Epithelial cell of proximal tubule (primary cell): ENCODE results near the gene PTPRCAP. TPM values are rescaled to one million over a fixed set of nuclear protein-coding genes. Genes with fewer than 3 reads are reported as not detected.

Experiments
- DNase-seq: peaks from one replicate; pipeline ENCODE4 v3.0.0-alpha.2; 2011; ENCODE audit warnings: low read depth
- H3K4me3 ChIP-seq: 2 replicates; pipeline ENCODE4 v1.5.1; 2011; ENCODE audit warnings: low read depth, mild to moderate bottlenecking, low read length
- total RNA-seq: library from RNA; depleted of rRNA; stranded (reverse); fragments of >200 nt; gene quantifications from 2 replicates; pipeline ENCODE4 v1.2.3, GENCODE V29; 2015
- TF ChIP-seq, protein P1 (sequence below): conservative IDR thresholded peaks from 2 replicates; pipeline ENCODE4 v1.5.1; 2012; ENCODE audit warnings: low read depth, mild to moderate bottlenecking, low read length

The PTPRCAP gene
- total RNA-seq, 1 donor from 2014 or later, result 3.6 TPM

DNA sequence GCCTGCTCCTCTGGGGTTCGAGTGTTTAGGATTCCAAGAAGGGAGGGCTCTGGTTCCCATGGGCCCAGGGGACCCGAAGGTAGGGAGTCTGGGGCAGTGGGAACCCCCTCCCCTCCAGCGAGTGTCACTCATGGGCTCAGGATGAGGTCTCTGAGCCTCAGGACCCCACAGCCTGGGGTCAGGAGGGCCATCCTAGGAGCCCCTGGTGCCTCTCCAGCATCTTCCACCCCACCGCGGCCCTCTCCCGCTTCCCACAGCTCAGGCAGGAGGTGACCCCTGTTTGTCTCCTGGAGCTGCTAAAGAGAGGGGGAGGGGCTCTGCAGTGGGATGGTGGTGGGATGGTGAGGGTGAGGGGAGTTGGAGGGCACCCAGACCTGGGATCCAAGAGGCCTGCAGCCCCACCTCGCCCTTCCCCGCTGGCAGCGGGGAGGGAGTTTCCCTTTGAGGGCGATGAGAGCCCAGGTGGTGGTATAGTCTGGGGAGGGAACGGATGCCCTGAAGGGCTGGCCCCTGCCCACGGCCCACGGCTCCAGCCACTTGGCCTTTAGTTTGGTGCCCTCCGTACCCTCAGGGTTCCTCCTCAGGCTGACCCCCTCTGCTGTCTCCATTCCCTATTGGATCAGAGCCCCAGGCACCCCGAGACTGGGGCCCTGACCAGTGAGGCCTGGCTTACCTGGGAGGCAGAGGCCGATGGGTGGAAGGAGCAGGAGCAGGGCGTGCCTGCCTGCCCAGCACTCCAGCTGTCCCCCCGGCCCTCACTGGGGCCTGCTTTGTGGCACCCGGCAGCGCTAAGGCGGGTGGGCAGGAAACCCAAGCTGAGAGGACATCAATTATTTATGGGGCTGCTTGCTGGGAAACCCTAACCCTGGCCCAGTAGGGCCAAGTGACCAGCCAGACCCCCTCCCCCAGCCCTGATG, 16.6 kb upstream of the PTPRCAP start:
- no peak for DNase-seq
- TF ChIP-seq, protein P1, sequence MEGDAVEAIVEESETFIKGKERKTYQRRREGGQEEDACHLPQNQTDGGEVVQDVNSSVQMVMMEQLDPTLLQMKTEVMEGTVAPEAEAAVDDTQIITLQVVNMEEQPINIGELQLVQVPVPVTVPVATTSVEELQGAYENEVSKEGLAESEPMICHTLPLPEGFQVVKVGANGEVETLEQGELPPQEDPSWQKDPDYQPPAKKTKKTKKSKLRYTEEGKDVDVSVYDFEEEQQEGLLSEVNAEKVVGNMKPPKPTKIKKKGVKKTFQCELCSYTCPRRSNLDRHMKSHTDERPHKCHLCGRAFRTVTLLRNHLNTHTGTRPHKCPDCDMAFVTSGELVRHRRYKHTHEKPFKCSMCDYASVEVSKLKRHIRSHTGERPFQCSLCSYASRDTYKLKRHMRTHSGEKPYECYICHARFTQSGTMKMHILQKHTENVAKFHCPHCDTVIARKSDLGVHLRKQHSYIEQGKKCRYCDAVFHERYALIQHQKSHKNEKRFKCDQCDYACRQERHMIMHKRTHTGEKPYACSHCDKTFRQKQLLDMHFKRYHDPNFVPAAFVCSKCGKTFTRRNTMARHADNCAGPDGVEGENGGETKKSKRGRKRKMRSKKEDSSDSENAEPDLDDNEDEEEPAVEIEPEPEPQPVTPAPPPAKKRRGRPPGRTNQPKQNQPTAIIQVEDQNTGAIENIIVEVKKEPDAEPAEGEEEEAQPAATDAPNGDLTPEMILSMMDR, result no peak
- H3K4me3 ChIP-seq, result no peak overlapping the region

DNA sequence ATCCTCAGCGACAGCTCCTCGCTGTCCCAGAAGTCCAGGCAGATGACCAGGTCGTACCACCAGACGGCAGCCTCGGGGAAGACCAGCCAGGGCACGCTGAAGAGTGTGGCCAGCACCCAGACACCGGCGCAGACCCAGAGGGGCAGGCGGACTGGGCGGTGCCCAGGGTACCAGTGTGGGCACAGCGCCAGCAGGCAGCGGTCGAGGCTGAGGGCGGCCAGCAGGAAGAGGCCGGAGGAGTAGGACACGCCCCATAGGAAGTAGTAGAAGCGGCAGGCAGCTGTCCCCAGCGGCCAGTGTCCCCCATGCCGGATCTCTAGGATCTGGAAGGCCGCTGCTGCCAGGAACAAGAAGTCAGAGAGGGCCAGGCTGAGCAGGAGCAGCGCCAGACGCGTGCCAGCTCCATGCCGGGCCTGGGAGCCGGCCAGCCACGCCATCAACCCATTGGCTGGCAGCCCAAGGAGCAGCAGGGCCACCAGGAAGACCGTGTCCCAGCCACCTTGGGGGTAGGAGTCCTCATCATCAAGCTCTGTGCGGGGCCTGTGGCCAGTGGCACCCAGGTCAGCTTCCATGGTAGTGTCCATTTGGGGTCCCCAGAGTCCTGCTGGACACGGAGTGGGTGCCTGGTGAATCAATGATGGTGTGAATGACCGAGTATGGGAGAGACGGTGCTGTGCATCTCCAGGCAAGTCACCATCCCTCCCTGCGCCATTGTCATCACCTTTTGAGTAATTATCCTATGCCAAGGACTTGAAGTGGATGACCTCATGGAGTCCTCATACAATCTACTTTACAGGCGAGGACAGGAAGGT, 14.9 kb upstream of the PTPRCAP start, which contains the start of gene GPR152:
Gene GPR152 (minus strand): TSS at position 589 of the 812 bp plus-strand sequence. CDS start 5 bp downstream, at position 584.
- no peak within 1 kb of the TSS for H3K4me3 ChIP-seq
- no peak for DNase-seq
- TF ChIP-seq, protein P1, result no peak

DNA sequence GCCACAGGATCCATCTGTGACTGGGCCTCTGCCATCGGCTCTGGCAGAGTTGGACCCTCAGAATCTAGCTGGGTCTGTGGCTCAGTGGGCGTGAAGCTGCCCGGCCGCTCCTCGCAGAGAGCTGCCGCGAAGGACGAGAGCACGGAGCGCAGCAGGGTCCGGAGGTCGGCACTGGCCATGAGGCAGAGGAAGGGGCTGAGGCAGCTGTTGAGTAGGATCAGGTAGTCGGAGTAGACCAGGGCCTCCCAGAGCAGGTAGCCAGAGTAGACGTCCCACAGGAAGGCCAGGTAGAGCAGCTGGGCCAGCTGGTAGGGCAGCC, 14.1 kb upstream of the PTPRCAP start:
- TF ChIP-seq, protein P1, result no peak

DNA sequence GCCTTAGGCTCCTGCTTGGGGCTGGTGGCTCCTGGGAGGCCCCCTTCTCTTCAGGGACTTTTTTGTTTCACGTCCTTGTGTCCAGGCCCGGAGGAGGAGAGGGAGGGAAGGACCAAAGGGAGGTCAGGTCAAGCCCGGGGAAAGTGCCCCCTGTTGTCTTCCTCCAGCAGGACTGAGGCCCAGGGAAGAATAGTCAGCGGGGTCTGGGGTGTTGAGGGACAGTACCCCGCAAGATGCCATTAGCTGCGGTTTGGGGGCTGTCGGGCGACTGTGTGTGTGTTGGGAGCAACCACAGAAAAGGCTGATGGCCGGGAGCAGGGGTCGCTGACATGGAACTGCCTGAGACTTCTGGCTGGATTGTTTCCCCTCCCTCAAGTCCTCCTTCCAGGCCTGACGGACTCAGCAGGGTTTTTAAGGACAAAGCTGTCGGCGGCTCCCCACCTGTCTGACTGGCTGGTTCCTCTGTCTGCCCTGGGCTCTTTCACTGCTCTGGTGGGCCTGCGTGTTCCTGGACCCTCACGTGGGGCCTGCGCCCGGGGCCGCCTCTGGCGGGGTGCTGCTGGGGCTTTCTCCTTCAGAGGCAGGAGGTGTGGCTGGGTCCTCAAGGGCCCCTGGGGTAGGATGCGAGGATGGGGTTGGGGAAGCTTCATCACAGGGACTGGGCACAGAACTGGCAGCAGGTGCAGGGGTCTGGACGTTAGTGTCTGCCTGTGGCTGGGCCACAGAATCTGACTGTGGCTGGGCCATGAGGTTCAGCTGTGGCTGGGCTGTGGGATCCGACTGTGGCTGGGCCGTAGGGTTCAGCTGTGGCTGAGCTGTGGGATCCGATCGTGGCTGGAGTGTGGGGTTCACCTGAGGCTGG, 13.5 kb upstream of the PTPRCAP start:
- no peak for DNase-seq
- TF ChIP-seq, protein P1, result no peak
- H3K4me3 ChIP-seq, result no peak overlapping the region

More for the DNA sequence above, 14.1 kb upstream of the PTPRCAP start:
- no peak overlapping the region for H3K4me3 ChIP-seq
- DNase-seq, result no peak

DNA sequence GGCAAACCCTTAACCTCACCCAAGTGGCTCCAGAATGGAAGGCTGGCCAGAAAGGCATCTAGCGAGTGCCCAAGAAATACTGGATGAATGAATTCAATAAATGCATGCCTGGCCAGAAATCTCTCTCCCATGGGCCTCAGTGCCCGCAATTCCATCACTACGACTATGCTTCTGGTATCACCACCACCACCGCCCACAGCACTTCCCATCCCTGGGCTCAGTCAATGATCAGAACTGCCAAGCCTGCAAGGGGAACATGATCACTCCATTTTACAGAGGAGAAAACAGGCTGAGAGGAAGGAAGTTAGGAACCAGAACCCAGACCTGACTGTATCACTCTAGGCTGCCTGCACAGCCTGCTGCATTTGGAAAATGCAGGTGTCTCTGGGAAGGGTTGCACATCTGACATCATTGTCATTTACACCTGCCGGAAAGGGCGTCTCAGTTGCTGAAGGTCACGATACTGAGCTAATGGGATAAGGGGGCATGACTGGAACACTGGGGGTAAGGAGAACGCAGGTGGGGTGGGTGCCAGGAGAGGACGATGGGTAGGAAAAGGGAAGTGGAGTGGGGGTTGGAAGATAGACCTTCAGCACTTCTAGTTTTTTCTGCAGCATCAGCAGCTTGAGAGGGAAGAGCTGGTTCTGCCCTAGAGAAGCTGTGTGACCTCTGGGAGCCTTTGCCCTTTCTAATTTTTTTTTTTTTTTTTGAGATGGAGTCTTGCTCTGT, 11.8 kb upstream of the PTPRCAP start:
- DNase-seq, result no peak
- TF ChIP-seq, protein P1, result no peak

GRCh38 chr11:67448220-67448609, 10.7 kb upstream of the PTPRCAP start:
- H3K4me3 ChIP-seq, result no peak overlapping the region
- TF ChIP-seq, protein P1, result no peak
- no peak for DNase-seq

More for the DNA sequence above, 11.8 kb upstream of the PTPRCAP start:
- H3K4me3 ChIP-seq, result no peak overlapping the region
